Calu3 (cell line): ENCODE data around the gene LARP4. TPM values are rescaled to one million over a fixed set of nuclear protein-coding genes. Genes with fewer than 3 reads are reported as not detected.

Experiments
- BruUV-seq: library from RNA; stranded (reverse); fragments of 400-500 nt; replicated peaks from 2 replicates; lab custom pipeline; 2021; lab: Mats Ljungman, UMichigan
- CTCF ChIA-PET: fragments of 300-600 bp; sonication (Branson Sonifier 250); formaldehyde crosslinking; loops from one replicate; lab custom pipeline; 2022; ENCODE audit warnings: antibody characterized with exemption; lab: Charles Lee
- DNase-seq: peaks from one replicate; pipeline ENCODE4 v3.0.0; 2022
- H3K27ac Mint-ChIP-seq: one replicate; pipeline ENCODE4 v1.8.0; 2022; ENCODE audit warnings: mixed read lengths; ENCODE audit not compliant: unreplicated experiment
- H3K27me3 Mint-ChIP-seq: one replicate; pipeline ENCODE4 v1.8.0; 2022; ENCODE audit warnings: mixed read lengths; ENCODE audit not compliant: unreplicated experiment
- H3K36me3 Mint-ChIP-seq: one replicate; pipeline ENCODE4 v1.8.0; 2022; ENCODE audit warnings: mild to moderate bottlenecking, moderate library complexity, mixed read lengths; ENCODE audit not compliant: insufficient read depth, unreplicated experiment
- H3K4me1 Mint-ChIP-seq: one replicate; pipeline ENCODE4 v1.8.0; 2022; ENCODE audit warnings: mild to moderate bottlenecking, low read depth, mixed read lengths; ENCODE audit not compliant: unreplicated experiment
- H3K4me3 Mint-ChIP-seq: one replicate; pipeline ENCODE4 v1.8.0; 2022; ENCODE audit warnings: mild to moderate bottlenecking, low read depth, moderate library complexity, mixed read lengths; ENCODE audit not compliant: unreplicated experiment
- H3K9me3 Mint-ChIP-seq: one replicate; pipeline ENCODE4 v1.8.0; 2022; ENCODE audit warnings: low read depth, mixed read lengths; ENCODE audit not compliant: unreplicated experiment
- intact Hi-C: fragments of 100-400 bp; cut with micrococcal nuclease; formaldehyde crosslinking; loops from one replicate; pipeline ENCODE4 v1.10.0; 2022; ENCODE audit not compliant: unreplicated experiment
- total RNA-seq: library from RNA; stranded (reverse); gene quantifications from 2 replicates; pipeline ENCODE4 v1.2.3, GENCODE V29; 2022
- TF ChIP-seq, protein P1 (sequence below): fragments of 200-600 bp; IDR thresholded peaks from one replicate; pipeline ENCODE4 v1.8.0; 2022; ENCODE audit warnings: antibody characterized with exemption; ENCODE audit not compliant: unreplicated experiment

Gene LARP4
- total RNA-seq, 1 experiment from 2014 or later = 67.6 TPM

DNA sequence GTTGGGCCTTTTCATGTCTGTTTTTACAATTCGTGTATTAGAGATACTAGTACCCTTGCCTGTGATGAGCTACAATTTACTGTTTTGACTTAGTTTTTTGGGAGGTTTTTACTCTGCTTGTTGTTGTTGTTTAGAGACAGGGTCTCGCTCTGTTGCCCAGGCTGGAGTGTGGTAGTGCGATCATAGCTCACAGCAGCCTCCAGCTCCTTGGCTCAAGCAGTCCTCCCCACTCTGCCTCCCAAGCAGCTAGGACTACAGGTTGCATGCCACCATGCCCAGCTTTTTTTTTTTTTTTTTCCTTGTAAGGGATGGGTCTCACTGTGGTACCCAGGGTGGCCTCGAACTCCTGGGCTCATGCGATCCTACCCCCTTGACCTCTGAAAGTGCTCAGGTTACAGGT lies 52.1 kb downstream of the LARP4 start:
- H3K27me3 Mint-ChIP-seq = no peaks in the 10 kb centered on the region
- H3K27ac Mint-ChIP-seq = no peak overlapping the region
- intact Hi-C loops = no loop called here
- no peaks in the 10 kb centered on the region for H3K9me3 Mint-ChIP-seq
- no TSS peak for BruUV-seq
- DNase-seq = no peak
- peaks cover 43% of the 10 kb centered on the region for H3K36me3 Mint-ChIP-seq
- CTCF ChIA-PET = no interaction called here
- H3K4me1 Mint-ChIP-seq = no peaks in the 10 kb centered on the region
- no peak overlapping the region for H3K4me3 Mint-ChIP-seq
- TF ChIP-seq, protein P1, sequence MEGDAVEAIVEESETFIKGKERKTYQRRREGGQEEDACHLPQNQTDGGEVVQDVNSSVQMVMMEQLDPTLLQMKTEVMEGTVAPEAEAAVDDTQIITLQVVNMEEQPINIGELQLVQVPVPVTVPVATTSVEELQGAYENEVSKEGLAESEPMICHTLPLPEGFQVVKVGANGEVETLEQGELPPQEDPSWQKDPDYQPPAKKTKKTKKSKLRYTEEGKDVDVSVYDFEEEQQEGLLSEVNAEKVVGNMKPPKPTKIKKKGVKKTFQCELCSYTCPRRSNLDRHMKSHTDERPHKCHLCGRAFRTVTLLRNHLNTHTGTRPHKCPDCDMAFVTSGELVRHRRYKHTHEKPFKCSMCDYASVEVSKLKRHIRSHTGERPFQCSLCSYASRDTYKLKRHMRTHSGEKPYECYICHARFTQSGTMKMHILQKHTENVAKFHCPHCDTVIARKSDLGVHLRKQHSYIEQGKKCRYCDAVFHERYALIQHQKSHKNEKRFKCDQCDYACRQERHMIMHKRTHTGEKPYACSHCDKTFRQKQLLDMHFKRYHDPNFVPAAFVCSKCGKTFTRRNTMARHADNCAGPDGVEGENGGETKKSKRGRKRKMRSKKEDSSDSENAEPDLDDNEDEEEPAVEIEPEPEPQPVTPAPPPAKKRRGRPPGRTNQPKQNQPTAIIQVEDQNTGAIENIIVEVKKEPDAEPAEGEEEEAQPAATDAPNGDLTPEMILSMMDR = no peak

DNA sequence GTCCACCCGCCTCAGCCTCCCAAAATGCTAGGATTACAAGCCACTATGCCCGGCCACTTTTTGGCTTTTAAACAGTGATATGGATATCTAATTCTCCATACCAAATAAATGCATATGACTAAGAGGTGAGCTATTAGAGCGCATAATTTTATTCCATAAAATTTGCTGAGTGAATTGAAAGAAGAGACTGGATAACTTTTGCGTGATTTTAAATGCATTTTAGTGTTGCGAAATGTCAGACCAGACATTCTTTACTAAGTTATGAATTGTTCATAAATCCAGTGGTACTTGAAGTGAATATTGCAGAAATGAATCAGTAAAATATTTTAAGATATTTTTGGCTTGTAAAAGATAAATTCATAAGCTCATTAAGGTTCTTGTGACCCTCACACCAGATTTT lies 53.2 kb downstream of the LARP4 start:
- no peak for DNase-seq
- Mint-ChIP-seq H3K4me1 (no peaks in the 10 kb centered on the region), H3K4me3 (no peak overlapping the region), H3K27me3 (no peaks in the 10 kb centered on the region), H3K27ac (no peak overlapping the region), H3K36me3 (peaks cover 32% of the 10 kb centered on the region), H3K9me3 (no peaks in the 10 kb centered on the region)
- BruUV-seq = no TSS peak
- CTCF ChIA-PET = no interaction called here
- TF ChIP-seq, protein P1 = no peak
- intact Hi-C loops = no loop called here

DNA sequence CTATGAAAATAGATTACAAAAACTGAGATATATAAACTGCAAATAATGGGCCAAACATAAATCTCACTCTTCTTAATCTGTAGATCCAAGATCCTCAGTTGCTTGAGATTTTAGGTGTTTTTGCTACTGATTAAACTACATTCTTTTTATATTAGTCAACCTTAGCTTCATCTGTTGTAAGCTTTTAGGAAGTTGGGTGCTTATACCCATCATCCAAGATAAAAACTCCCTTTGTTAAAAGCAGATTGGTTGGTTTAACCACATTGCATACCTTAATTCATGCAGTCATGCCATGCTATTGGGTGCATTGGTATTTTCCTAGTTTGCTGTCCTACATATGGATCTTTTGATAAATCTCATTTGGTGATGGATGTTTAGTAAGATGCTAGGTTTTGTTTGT lies 57.9 kb downstream of the LARP4 start:
- no peak overlapping the region for H3K4me3 Mint-ChIP-seq
- no peaks in the 10 kb centered on the region for H3K9me3 Mint-ChIP-seq
- H3K36me3 Mint-ChIP-seq = peaks cover 34% of the 10 kb centered on the region
- no peak overlapping the region for H3K27ac Mint-ChIP-seq
- BruUV-seq = no TSS peak
- TF ChIP-seq, protein P1 = no peak
- intact Hi-C loops = no loop called here
- no peaks in the 10 kb centered on the region for H3K4me1 Mint-ChIP-seq
- no peak for DNase-seq
- no peaks in the 10 kb centered on the region for H3K27me3 Mint-ChIP-seq
- CTCF ChIA-PET = interaction anchor here (0.6 kb wide), 1 partner anchor 487 kb away, joined by 3 read pairs; no protein-coding TSS in a partner anchor

DNA sequence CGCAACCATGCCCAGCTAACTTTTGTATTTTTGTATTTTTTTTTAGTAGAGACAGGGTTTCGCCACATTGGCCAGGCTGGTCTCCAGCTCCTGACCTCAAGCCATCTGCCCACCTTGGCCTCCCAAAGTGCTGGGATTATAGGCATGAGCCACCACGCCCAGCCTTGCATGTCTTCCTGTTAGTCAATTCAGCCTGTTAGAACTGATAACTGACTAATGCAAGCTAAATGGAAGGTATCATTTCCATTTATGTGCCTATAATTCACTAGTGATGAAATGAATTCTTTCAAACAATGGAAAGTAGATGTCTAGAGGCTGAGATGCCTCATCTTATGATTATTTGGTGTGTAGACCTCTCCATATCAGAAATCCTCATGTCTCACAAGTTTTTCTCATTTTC lies 66.8 kb downstream of the LARP4 start:
- intact Hi-C loops = no loop called here
- Mint-ChIP-seq H3K4me1 (no peaks in the 10 kb centered on the region), H3K4me3 (no peak overlapping the region), H3K36me3 (peaks cover 55% of the 10 kb centered on the region), H3K27me3 (no peaks in the 10 kb centered on the region), H3K27ac (no peak overlapping the region), H3K9me3 (no peaks in the 10 kb centered on the region)
- no TSS peak for BruUV-seq
- DNase-seq = no peak
- TF ChIP-seq, protein P1 = no peak
- CTCF ChIA-PET = no interaction called here
